ENCODE results near the gene IL36G. TPM values are rescaled to one million over a fixed set of nuclear protein-coding genes. Genes with fewer than 3 reads are reported as not detected.

The IL36G gene
- total and polyA plus RNA-seq, 2 donors, result 0.24 to 2.7 TPM

DNA sequence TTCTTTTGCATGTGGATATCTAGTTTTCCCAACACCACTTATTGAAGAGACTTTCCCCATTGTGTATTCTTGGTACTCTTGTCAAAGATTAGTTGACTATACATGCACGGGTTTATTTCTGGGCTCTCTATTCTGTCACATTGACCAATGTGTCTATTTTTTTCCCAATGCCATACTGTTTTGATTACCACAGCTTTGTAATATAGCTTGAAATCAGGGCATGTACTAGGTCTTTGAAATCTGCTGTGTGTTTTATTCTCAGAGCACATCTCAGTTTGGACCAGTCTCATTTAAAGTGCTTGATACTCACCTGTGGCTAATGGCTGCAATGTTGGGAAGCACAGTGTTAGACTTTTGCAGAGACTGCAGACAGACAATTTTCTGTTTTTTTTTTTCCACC is 32.8 kb upstream of the IL36G start:
- Histone ChIP-seq H3K36me3 (ENCODE audit: control insufficient read depth in 2 of 2, insufficient read depth in 2 of 2, low read length in 1 of 2) (no peaks in the 10 kb centered on the region), H3K27ac (ENCODE audit: low read depth in 1 of 2, low read length in 1 of 2) (no peak overlapping the region), H3K4me3 (ENCODE audit: low read length in 2 of 2) (no peak overlapping the region), H3K27me3 (ENCODE audit: control insufficient read depth in 2 of 2, insufficient read depth in 1 of 2, low read length in 1 of 2) (peaks cover 0 to 3% of the 10 kb centered on the region in 2 donors), H3K9me3 (ENCODE audit: control insufficient read depth in 2 of 2, insufficient read depth in 1 of 2, low read length in 1 of 2) (peaks cover 0 to 15% of the 10 kb centered on the region in 2 donors), H3K4me1 (ENCODE audit: control insufficient read depth in 2 of 2, insufficient read depth in 2 of 2, low read length in 2 of 2) (no peaks in the 10 kb centered on the region)
- 98% methylated on average over 1 of the region's 1 CpG for WGBS
- DNase-seq (ENCODE audit: low read depth in 6 of 9, low spot score in 9 of 9), result no peak

GRCh38 chr2:112946086-112946485 is 31.7 kb upstream of the IL36G start:
- Histone ChIP-seq H3K27me3 (ENCODE audit: control insufficient read depth in 2 of 2, insufficient read depth in 1 of 2, low read length in 1 of 2) (peaks cover 0 to 3% of the 10 kb centered on the region in 2 donors), H3K27ac (ENCODE audit: low read depth in 1 of 2, low read length in 1 of 2) (no peak overlapping the region), H3K36me3 (ENCODE audit: control insufficient read depth in 2 of 2, insufficient read depth in 2 of 2, low read length in 1 of 2) (no peaks in the 10 kb centered on the region), H3K4me3 (ENCODE audit: low read length in 2 of 2) (no peak overlapping the region), H3K9me3 (ENCODE audit: control insufficient read depth in 2 of 2, insufficient read depth in 1 of 2, low read length in 1 of 2) (peaks cover 0 to 15% of the 10 kb centered on the region in 2 donors), H3K4me1 (ENCODE audit: control insufficient read depth in 2 of 2, insufficient read depth in 2 of 2, low read length in 2 of 2) (no peaks in the 10 kb centered on the region)
- DNase-seq (ENCODE audit: low read depth in 6 of 9, low spot score in 9 of 9), result no peak
- 97% methylated on average over 2 of the region's 2 CpGs for WGBS

DNA sequence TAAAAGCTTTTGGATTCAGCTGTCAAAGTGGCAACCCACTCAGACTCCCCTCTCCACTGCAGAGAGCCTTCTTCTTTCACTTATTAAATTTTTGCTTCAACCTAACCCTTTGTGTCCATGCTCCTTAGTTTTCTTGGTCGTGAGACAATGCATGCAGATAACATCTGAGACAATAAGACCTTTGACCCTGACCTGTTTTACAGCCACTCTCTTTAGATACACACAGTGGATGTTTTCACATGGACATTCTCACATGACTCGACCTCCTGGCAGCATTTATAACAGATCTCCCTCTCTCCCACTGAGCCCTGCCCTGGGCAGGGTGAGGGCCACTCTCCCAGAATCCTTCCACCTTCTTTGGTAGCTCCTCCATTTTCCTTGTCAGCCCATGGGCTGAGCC is 30.4 kb upstream of the IL36G start:
- H3K27ac ChIP-seq (ENCODE audit: low read depth in 1 of 2, low read length in 1 of 2), result no peak overlapping the region
- WGBS, result 80% methylated on average over 2 of the region's 2 CpGs

DNA sequence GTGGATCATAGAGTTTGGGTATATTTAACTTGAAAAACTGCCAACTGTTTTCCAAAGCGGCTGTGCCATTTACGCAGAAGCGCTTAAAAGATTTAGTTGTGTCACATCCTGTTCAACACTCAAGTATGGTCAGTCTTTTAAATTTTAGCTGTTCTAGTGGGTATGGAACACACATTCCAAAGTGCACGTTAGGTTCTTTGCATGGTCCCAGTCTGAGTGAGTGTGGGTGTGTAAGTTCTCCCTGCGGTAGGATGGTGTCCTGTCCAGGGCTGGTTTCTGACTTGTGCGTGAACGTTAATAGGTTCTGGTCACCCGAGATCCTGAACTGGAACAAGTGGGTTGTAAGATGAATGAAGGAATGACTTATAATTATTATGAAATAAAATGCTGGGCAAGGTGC is 28.4 kb upstream of the IL36G start:
- Histone ChIP-seq H3K27me3 (ENCODE audit: control insufficient read depth in 2 of 2, insufficient read depth in 1 of 2, low read length in 1 of 2) (peaks cover 0 to 3% of the 10 kb centered on the region in 2 donors), H3K4me1 (ENCODE audit: control insufficient read depth in 2 of 2, insufficient read depth in 2 of 2, low read length in 2 of 2) (no peaks in the 10 kb centered on the region), H3K27ac (ENCODE audit: low read depth in 1 of 2, low read length in 1 of 2) (no peak overlapping the region), H3K4me3 (ENCODE audit: low read length in 2 of 2) (no peak overlapping the region), H3K9me3 (ENCODE audit: control insufficient read depth in 2 of 2, insufficient read depth in 1 of 2, low read length in 1 of 2) (peaks cover 0 to 15% of the 10 kb centered on the region in 2 donors), H3K36me3 (ENCODE audit: control insufficient read depth in 2 of 2, insufficient read depth in 2 of 2, low read length in 1 of 2) (no peaks in the 10 kb centered on the region)
- no peak for DNase-seq (ENCODE audit: low read depth in 6 of 9, low spot score in 9 of 9)
- WGBS, result 91% methylated on average over 8 of the region's 8 CpGs

More for the DNA sequence above, 30.4 kb upstream of the IL36G start:
- H3K4me3 ChIP-seq (ENCODE audit: low read length in 2 of 2), result no peak overlapping the region
- H3K36me3 ChIP-seq (ENCODE audit: control insufficient read depth in 2 of 2, insufficient read depth in 2 of 2, low read length in 1 of 2), result no peaks in the 10 kb centered on the region
- H3K4me1 ChIP-seq (ENCODE audit: control insufficient read depth in 2 of 2, insufficient read depth in 2 of 2, low read length in 2 of 2), result no peaks in the 10 kb centered on the region
- peaks cover 0 to 3% of the 10 kb centered on the region in 2 donors for H3K27me3 ChIP-seq (ENCODE audit: control insufficient read depth in 2 of 2, insufficient read depth in 1 of 2, low read length in 1 of 2)
- DNase-seq (ENCODE audit: low read depth in 6 of 9, low spot score in 9 of 9), result no peak
- peaks cover 0 to 15% of the 10 kb centered on the region in 2 donors for H3K9me3 ChIP-seq (ENCODE audit: control insufficient read depth in 2 of 2, insufficient read depth in 1 of 2, low read length in 1 of 2)

DNA sequence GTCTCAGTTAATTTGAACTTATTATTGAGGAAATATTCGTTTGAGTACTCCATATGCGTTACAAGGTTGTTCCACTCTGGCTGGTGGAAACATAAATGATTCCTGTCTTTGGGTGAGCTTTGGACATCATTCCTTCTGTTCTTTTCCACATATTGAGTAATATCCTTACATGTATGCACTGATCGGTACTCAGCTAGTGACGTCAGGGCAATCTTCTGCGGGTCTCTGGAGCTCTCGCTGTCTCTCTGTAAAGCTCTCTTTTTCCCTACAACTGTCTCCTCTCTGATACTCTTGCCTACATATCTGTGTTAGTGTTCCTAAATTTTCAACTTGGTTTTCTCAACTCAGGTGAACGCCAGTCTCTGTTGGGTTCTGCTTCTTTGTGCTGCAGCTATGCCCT is 23.4 kb upstream of the IL36G start:
- 94% methylated on average over 7 of the region's 7 CpGs for WGBS
- no peak for DNase-seq (ENCODE audit: low read depth in 6 of 9, low spot score in 9 of 9)

GRCh38 chr2:112957511-112957910 is 20.3 kb upstream of the IL36G start:
- H3K4me1 ChIP-seq (ENCODE audit: control insufficient read depth in 2 of 2, insufficient read depth in 2 of 2, low read length in 2 of 2), result no peaks in the 10 kb centered on the region
- WGBS, result 98% methylated on average over 3 of the region's 3 CpGs
- no peak overlapping the region for H3K27ac ChIP-seq (ENCODE audit: low read depth in 1 of 2, low read length in 1 of 2)
- no peak for DNase-seq (ENCODE audit: low read depth in 6 of 9, low spot score in 9 of 9)
- H3K36me3 ChIP-seq (ENCODE audit: control insufficient read depth in 2 of 2, insufficient read depth in 2 of 2, low read length in 1 of 2), result no peaks in the 10 kb centered on the region
- H3K9me3 ChIP-seq (ENCODE audit: control insufficient read depth in 2 of 2, insufficient read depth in 1 of 2, low read length in 1 of 2), result no peaks in the 10 kb centered on the region
- H3K4me3 ChIP-seq (ENCODE audit: low read length in 2 of 2), result no peak overlapping the region
- H3K27me3 ChIP-seq (ENCODE audit: control insufficient read depth in 2 of 2, insufficient read depth in 1 of 2, low read length in 1 of 2), result no peaks in the 10 kb centered on the region

More for the DNA sequence above, 23.4 kb upstream of the IL36G start:
- Histone ChIP-seq H3K36me3 (ENCODE audit: control insufficient read depth in 2 of 2, insufficient read depth in 2 of 2, low read length in 1 of 2) (no peaks in the 10 kb centered on the region), H3K4me1 (ENCODE audit: control insufficient read depth in 2 of 2, insufficient read depth in 2 of 2, low read length in 2 of 2) (no peaks in the 10 kb centered on the region), H3K9me3 (ENCODE audit: control insufficient read depth in 2 of 2, insufficient read depth in 1 of 2, low read length in 1 of 2) (no peaks in the 10 kb centered on the region), H3K27ac (ENCODE audit: low read depth in 1 of 2, low read length in 1 of 2) (peak overlapping the region; percentile 2 to 61), H3K27me3 (ENCODE audit: control insufficient read depth in 2 of 2, insufficient read depth in 1 of 2, low read length in 1 of 2) (peaks cover 0 to 3% of the 10 kb centered on the region in 2 donors), H3K4me3 (ENCODE audit: low read length in 2 of 2) (no peak overlapping the region)

DNA sequence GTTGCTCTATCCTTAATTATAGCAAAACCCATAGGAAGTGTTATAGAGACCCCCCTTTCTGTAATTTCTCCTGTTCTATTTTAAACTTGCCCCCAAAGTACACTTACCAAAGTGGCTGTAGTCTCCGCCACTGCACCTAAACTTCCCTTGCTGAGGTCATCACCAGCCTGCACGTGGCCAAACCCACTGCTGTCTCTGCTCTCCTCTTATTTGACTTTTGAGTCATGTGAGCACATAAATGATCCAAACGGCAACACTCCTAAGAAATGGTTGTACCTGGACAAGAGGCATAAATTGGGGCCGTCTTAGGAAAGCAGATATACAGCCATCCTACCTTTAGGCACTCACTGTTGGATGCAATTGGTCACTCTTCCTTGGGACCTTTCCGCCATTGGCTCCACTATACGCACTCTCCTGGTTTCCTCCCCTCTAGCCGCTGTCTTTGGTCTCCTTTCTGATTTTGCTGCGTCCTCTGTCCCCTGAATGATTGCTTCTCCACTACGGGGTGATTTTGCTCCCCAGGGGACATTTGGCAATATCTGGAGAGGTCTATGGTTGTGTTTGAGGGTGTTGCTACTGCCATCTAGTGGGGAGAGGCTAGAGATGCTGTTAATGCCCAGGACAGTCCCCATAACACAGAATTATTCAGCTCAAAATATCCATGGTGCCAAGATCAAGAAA is 19.2 kb upstream of the IL36G start:
- peak in 8 of 9 donors; percentile 15 to 73 (median 44) for DNase-seq (ENCODE audit: low read depth in 6 of 9, low spot score in 9 of 9)
- 62% methylated on average over 9 of the region's 9 CpGs for WGBS

DNA sequence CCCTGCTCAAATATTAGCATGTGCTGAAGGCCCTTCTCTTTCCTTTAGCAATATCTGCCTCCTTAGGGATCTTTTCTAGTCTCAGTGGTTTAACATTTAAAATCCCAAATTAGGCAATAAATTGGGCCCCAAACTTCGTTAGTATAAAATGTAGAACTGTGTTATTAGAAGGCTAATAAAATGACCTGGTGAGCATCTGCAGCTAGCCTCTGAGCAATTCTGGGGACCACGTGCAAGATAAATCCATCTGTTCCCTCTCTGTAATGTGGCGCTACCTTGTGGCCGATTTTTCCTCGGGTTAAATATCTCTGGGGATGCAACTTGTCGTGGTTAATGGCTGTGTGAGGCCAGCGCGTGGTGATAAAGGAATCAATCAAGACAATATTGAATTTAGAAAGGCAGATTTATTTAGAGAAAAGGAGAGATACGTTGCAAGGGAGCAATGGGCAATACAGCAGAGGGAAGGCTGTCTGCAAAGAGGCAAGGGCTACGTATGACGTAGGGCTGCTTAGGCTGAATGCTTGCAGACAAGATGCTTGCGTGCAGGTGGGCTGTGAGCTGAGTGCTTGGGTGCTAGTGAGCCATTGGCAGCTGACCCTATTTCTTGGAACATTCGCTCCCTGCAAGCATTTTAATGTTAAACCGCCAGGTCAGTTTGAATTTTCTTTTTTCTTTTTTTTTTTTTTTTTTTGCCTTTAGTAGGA is 18.5 kb upstream of the IL36G start:
- no peak for DNase-seq (ENCODE audit: low read depth in 6 of 9, low spot score in 9 of 9)

More for the DNA sequence above, 19.2 kb upstream of the IL36G start:
- no peaks in the 10 kb centered on the region for H3K36me3 ChIP-seq (ENCODE audit: control insufficient read depth in 2 of 2, insufficient read depth in 2 of 2, low read length in 1 of 2)
- no peaks in the 10 kb centered on the region for H3K9me3 ChIP-seq (ENCODE audit: control insufficient read depth in 2 of 2, insufficient read depth in 1 of 2, low read length in 1 of 2)
- no peaks in the 10 kb centered on the region for H3K27me3 ChIP-seq (ENCODE audit: control insufficient read depth in 2 of 2, insufficient read depth in 1 of 2, low read length in 1 of 2)
- H3K27ac ChIP-seq (ENCODE audit: low read depth in 1 of 2, low read length in 1 of 2), result no peak overlapping the region
- no peaks in the 10 kb centered on the region for H3K4me1 ChIP-seq (ENCODE audit: control insufficient read depth in 2 of 2, insufficient read depth in 2 of 2, low read length in 2 of 2)
- H3K4me3 ChIP-seq (ENCODE audit: low read length in 2 of 2), result no peak overlapping the region

GRCh38 chr2:112960230-112960825 is 17.5 kb upstream of the IL36G start:
- DNase-seq (ENCODE audit: low read depth in 6 of 9, low spot score in 9 of 9), result no peak
- Histone ChIP-seq H3K27ac (ENCODE audit: low read depth in 1 of 2, low read length in 1 of 2) (no peak overlapping the region), H3K9me3 (ENCODE audit: control insufficient read depth in 2 of 2, insufficient read depth in 1 of 2, low read length in 1 of 2) (no peaks in the 10 kb centered on the region), H3K36me3 (ENCODE audit: control insufficient read depth in 2 of 2, insufficient read depth in 2 of 2, low read length in 1 of 2) (no peaks in the 10 kb centered on the region), H3K4me3 (ENCODE audit: low read length in 2 of 2) (no peak overlapping the region), H3K27me3 (ENCODE audit: control insufficient read depth in 2 of 2, insufficient read depth in 1 of 2, low read length in 1 of 2) (no peaks in the 10 kb centered on the region), H3K4me1 (ENCODE audit: control insufficient read depth in 2 of 2, insufficient read depth in 2 of 2, low read length in 2 of 2) (no peaks in the 10 kb centered on the region)
- WGBS, result 91% methylated on average over 2 of the region's 2 CpGs

More for the DNA sequence above, 18.5 kb upstream of the IL36G start:
- no peaks in the 10 kb centered on the region for H3K36me3 ChIP-seq (ENCODE audit: control insufficient read depth in 2 of 2, insufficient read depth in 2 of 2, low read length in 1 of 2)
- no peak overlapping the region for H3K4me3 ChIP-seq (ENCODE audit: low read length in 2 of 2)
- WGBS, result 82% methylated on average over 14 of the region's 14 CpGs
- H3K27me3 ChIP-seq (ENCODE audit: control insufficient read depth in 2 of 2, insufficient read depth in 1 of 2, low read length in 1 of 2), result no peaks in the 10 kb centered on the region
- no peaks in the 10 kb centered on the region for H3K9me3 ChIP-seq (ENCODE audit: control insufficient read depth in 2 of 2, insufficient read depth in 1 of 2, low read length in 1 of 2)
- H3K27ac ChIP-seq (ENCODE audit: low read depth in 1 of 2, low read length in 1 of 2), result no peak overlapping the region
- no peaks in the 10 kb centered on the region for H3K4me1 ChIP-seq (ENCODE audit: control insufficient read depth in 2 of 2, insufficient read depth in 2 of 2, low read length in 2 of 2)
